OCI-LY1 (cell line): ENCODE measurements around the gene TMEM158.

ENCODE experiments used
- H2AFZ ChIP-seq: fragments of 200-600 bp; sonication (generic), shearing (Covaris generic); 2 replicates; pipeline ENCODE4 v1.6.0; 2014; ENCODE audit warnings: antibody characterized with exemption, mild to moderate bottlenecking, low read length
- H3F3A ChIP-seq: fragments of 200-600 bp; sonication (generic), shearing (Covaris generic); 2 replicates; pipeline ENCODE4 v1.6.0; 2014; ENCODE audit warnings: mild to moderate bottlenecking, antibody characterized with exemption, low read length, moderate library complexity; ENCODE audit not compliant: insufficient read depth
- H3K27ac ChIP-seq: fragments of 200-600 bp; sonication (generic); 2 replicates; pipeline ENCODE4 v1.5.1; 2014; ENCODE audit warnings: low read length, mixed run types, mild to moderate bottlenecking, low read depth; ENCODE audit not compliant: poor library complexity, severe bottlenecking
- H3K27me3 ChIP-seq: fragments of 200-600 bp; sonication (generic); 2 replicates; pipeline ENCODE4 v1.6.0; 2014; ENCODE audit warnings: antibody characterized with exemption, mild to moderate bottlenecking, low read length, moderate library complexity; ENCODE audit not compliant: insufficient read depth
- H3K36me3 ChIP-seq: fragments of 200-600 bp; sonication (generic); 2 replicates; pipeline ENCODE4 v1.6.1; 2014; ENCODE audit warnings: mild to moderate bottlenecking, antibody characterized with exemption, low read length, moderate library complexity, mixed read lengths; ENCODE audit not compliant: insufficient read depth
- H3K4me1 ChIP-seq: fragments of 200-600 bp; sonication (generic); 2 replicates; pipeline ENCODE4 v1.5.1; 2014; ENCODE audit warnings: mild to moderate bottlenecking, low read length, moderate library complexity; ENCODE audit not compliant: insufficient read depth, severe bottlenecking
- H3K4me2 ChIP-seq: fragments of 200-600 bp; sonication (generic), shearing (Covaris generic); 2 replicates; pipeline ENCODE4 v1.6.1; 2014; ENCODE audit warnings: low read length
- H3K4me3 ChIP-seq: fragments of 200-600 bp; sonication (generic); 2 replicates; pipeline ENCODE4 v1.5.1; 2014; ENCODE audit warnings: low read length, low read depth, mild to moderate bottlenecking, mixed read lengths; ENCODE audit not compliant: poor library complexity, severe bottlenecking
- H3K79me2 ChIP-seq: fragments of 200-600 bp; shearing (Covaris generic); 2 replicates; pipeline ENCODE4 v1.6.1; 2016; ENCODE audit warnings: mixed run types, low read length, mixed read lengths; ENCODE audit not compliant: insufficient read depth
- H3K9ac ChIP-seq: fragments of 200-600 bp; sonication (generic), shearing (Covaris generic); 2 replicates; pipeline ENCODE4 v1.6.1; 2014; ENCODE audit warnings: mild to moderate bottlenecking, low read length, mixed read lengths
- H3K9me2 ChIP-seq: fragments of 200-600 bp; sonication (generic), shearing (Covaris generic); 2 replicates; pipeline ENCODE4 v1.6.1; 2014; ENCODE audit warnings: low read depth, mild to moderate bottlenecking, low read length, mixed read lengths
- H3K9me3 ChIP-seq: fragments of 200-600 bp; shearing (Covaris generic); 2 replicates; pipeline ENCODE4 v1.6.1; 2014; ENCODE audit warnings: low read length, mixed read lengths
- H4K20me1 ChIP-seq: fragments of 200-600 bp; sonication (generic), shearing (Covaris generic); 2 replicates; pipeline ENCODE4 v1.6.0; 2016; ENCODE audit warnings: mild to moderate bottlenecking, low read length; ENCODE audit not compliant: insufficient read depth
- CTCF ChIP-seq: fragments of 200-600 bp; sonication (generic), shearing (Covaris generic); IDR thresholded peaks from 2 replicates; pipeline ENCODE4 v1.5.1; 2017; ENCODE audit warnings: mild to moderate bottlenecking, antibody characterized with exemption, low read length, moderate library complexity, mixed read lengths
- EZH2 ChIP-seq: fragments of 200-600 bp; sonication (generic), shearing (Covaris generic); IDR thresholded peaks from 2 replicates; pipeline ENCODE4 v1.8.0; 2017; ENCODE audit warnings: borderline replicate concordance, mixed run types, mild to moderate bottlenecking, antibody characterized with exemption, low read length, moderate library complexity, mixed read lengths

The TMEM158 gene

DNA sequence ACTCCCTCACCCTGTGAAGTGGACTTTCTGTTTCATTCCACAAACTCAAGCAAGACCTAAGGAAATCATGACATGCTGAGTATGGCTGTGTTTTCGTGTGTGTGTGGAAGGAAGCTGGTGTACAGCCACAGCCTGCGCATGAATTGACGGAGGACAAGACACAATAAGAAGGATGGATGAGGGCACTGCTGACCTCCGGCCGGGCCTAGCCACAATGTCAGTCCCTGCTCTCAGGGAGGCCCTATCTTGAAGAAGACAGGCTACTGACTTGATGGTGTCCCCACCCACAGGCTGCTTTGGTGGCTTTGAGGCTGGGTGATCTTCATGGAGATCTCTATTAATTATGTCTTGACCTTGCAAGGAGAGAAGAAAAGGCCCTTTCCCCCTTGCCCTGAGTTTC is 40.6 kb downstream of the TMEM158 start:
- Histone ChIP-seq H3K27ac (no peak overlapping the region), H3K9me2 (no peaks in the 10 kb centered on the region), H3K27me3 (no peaks in the 10 kb centered on the region), H3K36me3 (no peaks in the 10 kb centered on the region), H4K20me1 (no peaks in the 10 kb centered on the region), H3K9me3 (no peaks in the 10 kb centered on the region), H3K9ac (no peak overlapping the region), H3K4me1 (no peaks in the 10 kb centered on the region), H2AFZ (no peak overlapping the region), H3K4me3 (no peak overlapping the region), H3K4me2 (no peak overlapping the region), H3K79me2 (no peaks in the 10 kb centered on the region), H3F3A (no peaks in the 10 kb centered on the region)
- TF ChIP-seq CTCF (no peak), EZH2 (no peak)

GRCh38 chr3:45185052-45185451 is 41.0 kb downstream of the TMEM158 start:
- H3F3A ChIP-seq, result no peaks in the 10 kb centered on the region
- TF ChIP-seq CTCF (no peak), EZH2 (no peak)
- no peaks in the 10 kb centered on the region for H4K20me1 ChIP-seq
- H3K9me3 ChIP-seq, result no peaks in the 10 kb centered on the region
- no peak overlapping the region for H3K9ac ChIP-seq
- no peak overlapping the region for H3K4me2 ChIP-seq
- no peaks in the 10 kb centered on the region for H3K36me3 ChIP-seq
- no peak overlapping the region for H3K27ac ChIP-seq
- no peaks in the 10 kb centered on the region for H3K79me2 ChIP-seq
- H3K4me1 ChIP-seq, result no peaks in the 10 kb centered on the region
- no peak overlapping the region for H3K4me3 ChIP-seq
- no peak overlapping the region for H2AFZ ChIP-seq
- H3K27me3 ChIP-seq, result no peaks in the 10 kb centered on the region
- no peaks in the 10 kb centered on the region for H3K9me2 ChIP-seq

DNA sequence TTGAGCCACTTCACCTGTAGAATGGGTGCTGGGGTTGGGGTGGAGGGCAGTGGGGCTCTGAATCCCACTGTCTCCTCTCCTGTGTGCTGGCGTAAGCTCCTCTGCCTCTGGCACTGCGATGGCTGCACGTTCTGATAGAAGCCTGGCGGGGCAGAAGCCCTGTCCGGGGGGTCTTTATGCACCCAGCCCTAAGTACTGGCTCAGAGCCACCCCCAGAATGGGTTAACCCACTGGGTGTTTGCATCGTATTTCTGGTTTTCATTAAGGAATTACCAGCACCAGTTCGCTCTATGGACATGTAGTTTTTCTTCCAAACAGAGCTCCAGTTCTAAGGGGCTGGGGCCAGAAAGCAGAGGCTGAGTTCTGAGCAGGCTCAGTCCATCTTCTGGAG is 42.2 kb downstream of the TMEM158 start:
- TF ChIP-seq EZH2 (no peak), CTCF (no peak)
- Histone ChIP-seq H3K9me3 (no peaks in the 10 kb centered on the region), H3K4me1 (no peaks in the 10 kb centered on the region), H3K9ac (no peak overlapping the region), H3K36me3 (no peaks in the 10 kb centered on the region), H3K4me2 (no peak overlapping the region), H3K79me2 (no peaks in the 10 kb centered on the region), H3F3A (no peaks in the 10 kb centered on the region), H3K27me3 (no peaks in the 10 kb centered on the region), H3K27ac (no peak overlapping the region), H3K4me3 (no peak overlapping the region), H2AFZ (no peak overlapping the region), H4K20me1 (no peaks in the 10 kb centered on the region), H3K9me2 (no peaks in the 10 kb centered on the region)
